A549 (cell line): Measurements from ENCODE around the gene GDF2. TPM values are rescaled to one million over a fixed set of nuclear protein-coding genes. Genes with fewer than 3 reads are reported as not detected.

Experiments used
- ATAC-seq, 2 experiments: fragments of 200-7000 bp in 1 of 2; fragments of >200 bp in 1 of 2; cut with Nextera tagmentation in 1 of 2; cut with Tn5 transposase in 1 of 2; 3 replicates each; pipeline versions ENCODE4 v1.8.0 to v1.9.1; 2018 to 2020; ENCODE audit warnings: mild to moderate bottlenecking in 1 of 2, moderate library complexity in 1 of 2
- CTCF ChIA-PET: fragments of 300-600 bp; sonication (Branson Sonifier 250); formaldehyde crosslinking; extraction: SDS; loops from one replicate; lab custom pipeline; 2021; ENCODE audit warnings: antibody characterized with exemption, inconsistent platforms; lab: Yijun Ruan, JAX
- POLR2A ChIA-PET: fragments of 350-600 bp; formaldehyde crosslinking; extraction: SDS; loops from one replicate; lab custom pipeline; 2021; ENCODE audit warnings: antibody characterized with exemption, inconsistent platforms; lab: Yijun Ruan, JAX
- DNase-seq, 2 experiments: peaks; one replicate each; pipeline versions ENCODE4 v3.0.0 to v3.0.0-alpha.2; 2011 to 2016; ENCODE audit warnings: low read depth in 1 of 2, low spot score in 1 of 2
- FAIRE-seq: peaks from 2 replicates; lab custom pipeline; 2011; peaks lifted over from hg19 to GRCh38; lab: Jason Lieb, UNC
- H3K27ac ChIP-seq, 2 experiments: fragments of >200 bp; sonication (Bioruptor Twin); formaldehyde crosslinking; 3 replicates each; pipeline ENCODE4 v1.5.1; 2016 to 2017
- H3K4me1 ChIP-seq: fragments of >200 bp; sonication (Bioruptor Twin); formaldehyde crosslinking; 3 replicates; pipeline ENCODE4 v1.6.1; 2016
- H3K4me2 ChIP-seq: fragments of >200 bp; sonication (Bioruptor Twin); formaldehyde crosslinking; 3 replicates; pipeline ENCODE4 v1.6.1; 2016
- H3K4me3 ChIP-seq: fragments of >200 bp; sonication (Bioruptor Twin); formaldehyde crosslinking; 3 replicates; pipeline ENCODE4 v1.5.1; 2016
- H3K9me3 ChIP-seq: fragments of >200 bp; sonication (Bioruptor Twin); formaldehyde crosslinking; 3 replicates; pipeline ENCODE4 v1.6.1; 2016
- EP300 ChIP-seq, 2 experiments: fragments of >200 bp; sonication (Bioruptor Twin); formaldehyde crosslinking; IDR thresholded peaks; 2 replicates in 1 of 2; 3 replicates in 1 of 2; pipeline ENCODE4 v1.6.1; 2016 to 2017
- FOSL2 ChIP-seq, 2 experiments: fragments of 450-650 bp in 1 of 2; fragments of >200 bp in 1 of 2; sonication (Bioruptor Twin) in 1 of 2; formaldehyde crosslinking; IDR thresholded peaks; 2 replicates each; pipeline versions ENCODE4 v1.5.0 to v1.6.1; 2016 to 2020; ENCODE audit warnings: mild to moderate bottlenecking in 1 of 2, moderate library complexity in 1 of 2
- HEYL ChIP-seq: fragments of 250-450 bp; sonication (Bioruptor Pico); IDR thresholded peaks from 2 replicates; pipeline ENCODE4 v1.8.0; 2021; ENCODE audit warnings: mild to moderate bottlenecking, moderate library complexity
- MYC ChIP-seq: IDR thresholded peaks from 2 replicates; pipeline ENCODE4 v1.6.1; 2012; ENCODE audit warnings: mild to moderate bottlenecking, inconsistent platforms, low read length, improper control_type of control experiment, borderline replicate concordance
- NFE2L2 ChIP-seq: fragments of 150-350 bp; conservative IDR thresholded peaks from 2 replicates; pipeline ENCODE4 v1.6.1; 2014; ENCODE audit warnings: low read length
- NR3C1 ChIP-seq: fragments of >200 bp; sonication (Bioruptor Twin); formaldehyde crosslinking; IDR thresholded peaks from 3 replicates; pipeline ENCODE4 v1.6.1; 2017
- PHF8 ChIP-seq: fragments of 200-600 bp; sonication (generic); IDR thresholded peaks from 2 replicates; pipeline ENCODE4 v1.6.1; 2016; ENCODE audit warnings: low read depth, mild to moderate bottlenecking, antibody characterized with exemption, moderate library complexity, borderline replicate concordance
- RCOR1 ChIP-seq: fragments of 150-350 bp; IDR thresholded peaks from 2 replicates; pipeline ENCODE4 v1.6.1; 2014; ENCODE audit warnings: antibody characterized with exemption, low read length, low read depth
- SREBF2 ChIP-seq: fragments of 450-650 bp; IDR thresholded peaks from 2 replicates; pipeline ENCODE4 v1.6.1; 2014; ENCODE audit warnings: mild to moderate bottlenecking, moderate library complexity
- USF2 ChIP-seq: fragments of 450-650 bp; IDR thresholded peaks from 2 replicates; pipeline ENCODE4 v1.6.1; 2014; ENCODE audit warnings: antibody characterized with exemption
- ZFP36 ChIP-seq: fragments of 450-650 bp; IDR thresholded peaks from 2 replicates; pipeline ENCODE4 v1.6.1; 2014; ENCODE audit warnings: borderline replicate concordance; ENCODE audit not compliant: partially characterized antibody
- WGBS: methylation state at CpG from one replicate; pipeline ENCODE4 v1.1.6; 2017; ENCODE audit errors: missing lambda C conversion rate; 5-methylcytosine and 5-hydroxymethylcytosine counted together
- polyA plus RNA-seq, 4 experiments: library from polyadenylated mRNA; depleted of rRNA in 3 of 4; stranded (reverse); fragments of >200 nt; fragmentation: RNase III in 1 of 4; extraction: RNeasy Plus Mini Kit Qiagen cat#74134 plus additional on column Dnase treatment in 1 of 4; gene quantifications; 2 replicates in 3 of 4; 3 replicates in 1 of 4; pipeline ENCODE4 v1.2.3, GENCODE V29; 2011 to 2017
- TF ChIP-seq, protein P1 (sequence below): fragments of >200 bp; sonication (Bioruptor Twin); formaldehyde crosslinking; IDR thresholded peaks from 3 replicates; pipeline ENCODE4 v1.5.1; 2016
- TF ChIP-seq, protein P2 (sequence below): fragments of >200 bp; sonication (Bioruptor Twin); formaldehyde crosslinking; IDR thresholded peaks from 2 replicates; pipeline ENCODE4 v1.6.1; 2016
- TF ChIP-seq, protein P3 (sequence below): IDR thresholded peaks from 2 replicates; pipeline ENCODE4 v1.6.1; 2012; ENCODE audit warnings: low read depth, borderline replicate concordance

Gene GDF2
- polyA plus RNA-seq, 2 of the 4 experiments (the other 2 are of a cell fraction): not detected

DNA sequence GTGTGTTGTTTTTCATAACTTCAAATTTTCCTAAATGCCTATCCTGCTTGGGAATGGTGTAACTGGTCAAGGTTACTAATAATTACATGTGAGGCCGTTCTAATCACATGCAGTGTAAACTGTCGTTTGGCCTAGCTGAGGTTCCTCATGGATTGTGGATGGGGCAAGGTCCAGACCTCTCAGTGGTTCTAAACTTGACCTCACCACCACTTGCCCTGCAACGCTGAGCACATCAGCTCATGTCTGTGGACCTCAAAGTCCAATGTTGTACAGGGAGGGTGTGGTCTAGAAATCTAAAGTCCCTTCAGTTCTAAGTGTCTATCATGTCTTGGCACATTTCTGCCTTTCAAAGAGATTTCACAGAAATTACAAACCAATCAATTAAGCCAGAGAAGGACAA is 41.5 kb downstream of the GDF2 start:
- DNase-seq (no peak), ATAC-seq (no peak), FAIRE-seq (no peak)
- ChIA-PET CTCF (interaction anchor here (0.8 to 2.8 kb wide), 4 partner anchors 9 to 339 kb away, joined by 3 to 15 read pairs (median 4); no protein-coding TSS in a partner anchor), POLR2A (no interaction called here)
- H3K4me1 ChIP-seq: no peaks in the 10 kb centered on the region
- no peak overlapping the region for H3K4me2 ChIP-seq
- no peaks in the 10 kb centered on the region for H3K9me3 ChIP-seq
- TF ChIP-seq FOSL2 (IDR thresholded peaks at IDR 0.05) (no peak), FOSL2 (CRISPR knock-in tag; IDR thresholded peaks at IDR 0.05) (no peak)
- H3K27ac ChIP-seq: no peak overlapping the region
- WGBS: 79% methylated on average over 3 of the region's 3 CpGs
- no peak overlapping the region for H3K4me3 ChIP-seq

GRCh38 chr10:47364366-47364765 is 42.1 kb downstream of the GDF2 start:
- ATAC-seq (no peak), FAIRE-seq (no peak)
- WGBS: 82% methylated on average over 4 of the region's 4 CpGs

GRCh38 chr10:47364911-47365310 is 42.7 kb downstream of the GDF2 start:
- FAIRE-seq: no peak
- POLR2A ChIA-PET: no interaction called here
- no peak overlapping the region for H3K4me2 ChIP-seq
- H3K27ac ChIP-seq: no peak overlapping the region
- no peaks in the 10 kb centered on the region for H3K4me1 ChIP-seq
- no peak overlapping the region for H3K4me3 ChIP-seq
- CTCF ChIA-PET: interaction anchor here (0.6 to 2.8 kb wide), 4 partner anchors 9 to 340 kb away, joined by 3 to 15 read pairs (median 5); no protein-coding TSS in a partner anchor
- ATAC-seq: no peak
- no peak for DNase-seq
- no peaks in the 10 kb centered on the region for H3K9me3 ChIP-seq
- TF ChIP-seq EP300 (IDR thresholded peaks at IDR 0.05): no peak
- TF ChIP-seq NFE2L2: no peak
- TF ChIP-seq USF2: no peak
- TF ChIP-seq SREBF2: no peak
- no peak for TF ChIP-seq MYC
- TF ChIP-seq, protein P1, sequence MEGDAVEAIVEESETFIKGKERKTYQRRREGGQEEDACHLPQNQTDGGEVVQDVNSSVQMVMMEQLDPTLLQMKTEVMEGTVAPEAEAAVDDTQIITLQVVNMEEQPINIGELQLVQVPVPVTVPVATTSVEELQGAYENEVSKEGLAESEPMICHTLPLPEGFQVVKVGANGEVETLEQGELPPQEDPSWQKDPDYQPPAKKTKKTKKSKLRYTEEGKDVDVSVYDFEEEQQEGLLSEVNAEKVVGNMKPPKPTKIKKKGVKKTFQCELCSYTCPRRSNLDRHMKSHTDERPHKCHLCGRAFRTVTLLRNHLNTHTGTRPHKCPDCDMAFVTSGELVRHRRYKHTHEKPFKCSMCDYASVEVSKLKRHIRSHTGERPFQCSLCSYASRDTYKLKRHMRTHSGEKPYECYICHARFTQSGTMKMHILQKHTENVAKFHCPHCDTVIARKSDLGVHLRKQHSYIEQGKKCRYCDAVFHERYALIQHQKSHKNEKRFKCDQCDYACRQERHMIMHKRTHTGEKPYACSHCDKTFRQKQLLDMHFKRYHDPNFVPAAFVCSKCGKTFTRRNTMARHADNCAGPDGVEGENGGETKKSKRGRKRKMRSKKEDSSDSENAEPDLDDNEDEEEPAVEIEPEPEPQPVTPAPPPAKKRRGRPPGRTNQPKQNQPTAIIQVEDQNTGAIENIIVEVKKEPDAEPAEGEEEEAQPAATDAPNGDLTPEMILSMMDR: no peak
- TF ChIP-seq NR3C1: no peak
- no peak for TF ChIP-seq FOSL2 (IDR thresholded peaks at IDR 0.05)
- TF ChIP-seq FOSL2 (CRISPR knock-in tag; IDR thresholded peaks at IDR 0.05): no peak
- no peak for TF ChIP-seq RCOR1
- no peak for TF ChIP-seq PHF8
- WGBS: 88% methylated on average over 6 of the region's 6 CpGs

More at GRCh38 chr10:47364366-47364765, 42.1 kb downstream of the GDF2 start:
- H3K27ac ChIP-seq: no peak overlapping the region
- H3K4me3 ChIP-seq: no peak overlapping the region
- TF ChIP-seq, protein P2, sequence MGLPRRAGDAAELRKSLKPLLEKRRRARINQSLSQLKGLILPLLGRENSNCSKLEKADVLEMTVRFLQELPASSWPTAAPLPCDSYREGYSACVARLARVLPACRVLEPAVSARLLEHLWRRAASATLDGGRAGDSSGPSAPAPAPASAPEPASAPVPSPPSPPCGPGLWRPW: no peak
- TF ChIP-seq, protein P3, sequence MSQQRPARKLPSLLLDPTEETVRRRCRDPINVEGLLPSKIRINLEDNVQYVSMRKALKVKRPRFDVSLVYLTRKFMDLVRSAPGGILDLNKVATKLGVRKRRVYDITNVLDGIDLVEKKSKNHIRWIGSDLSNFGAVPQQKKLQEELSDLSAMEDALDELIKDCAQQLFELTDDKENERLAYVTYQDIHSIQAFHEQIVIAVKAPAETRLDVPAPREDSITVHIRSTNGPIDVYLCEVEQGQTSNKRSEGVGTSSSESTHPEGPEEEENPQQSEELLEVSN: no peak
- TF ChIP-seq HEYL (CRISPR knock-in tag) (no peak), SREBF2 (no peak), ZFP36 (no peak)
- no peaks in the 10 kb centered on the region for H3K9me3 ChIP-seq
- no peak overlapping the region for H3K4me2 ChIP-seq
- ChIA-PET POLR2A (no interaction called here), CTCF (interaction anchor here (0.8 to 2.8 kb wide), 4 partner anchors 10 to 340 kb away, joined by 3 to 15 read pairs (median 4); no protein-coding TSS in a partner anchor)
- DNase-seq: no peak
- no peaks in the 10 kb centered on the region for H3K4me1 ChIP-seq
